Measurements from ENCODE around the gene TMEM232.

- TF ChIP-seq GABPA (IDR thresholded peaks at IDR 0.05; ENCODE audit: low read depth) (no peak), CTCF (IDR thresholded peaks at IDR 0.05; ENCODE audit: insufficient read depth, low read length) (no peak), POLR2AphosphoS5 (IDR thresholded peaks at IDR 0.05; ENCODE audit: low read depth) (no peak), REST (IDR thresholded peaks at IDR 0.05; ENCODE audit: insufficient replicate concordance, low read depth) (no peak)
Observed at GRCh38 chr5:110477911-110478310, 248.6 kb downstream of the TMEM232 start.

Measured in HL-60 (cell line).